Astrocyte (in vitro differentiated cells and primary cell): Measurements from ENCODE around the gene ZP3. TPM values are rescaled to one million over a fixed set of nuclear protein-coding genes. Genes with fewer than 3 reads are reported as not detected.
"Not testable (repeated sequence)": the region's sequence is repeated elsewhere in the genome, so short reads cannot be mapped to it uniquely, and the experiment has no call there.

Source experiments
- DNase-seq: peaks from one replicate; pipeline ENCODE4 v3.0.0-alpha.2; 2010; ENCODE audit warnings: low read depth
- FAIRE-seq: peaks from 2 replicates; lab custom pipeline; 2011; peaks lifted over from hg19 to GRCh38; lab: Jason Lieb, UNC
- H2AFZ ChIP-seq: 2 replicates; pipeline ENCODE4 v1.6.0; 2012; ENCODE audit warnings: low read depth, low read length, inconsistent platforms
- H3K27ac ChIP-seq: 2 replicates; pipeline ENCODE4 v1.5.1; 2011; ENCODE audit warnings: low read depth, low read length, inconsistent platforms
- H3K27me3 ChIP-seq: 2 replicates; pipeline ENCODE4 v1.6.0; 2011; ENCODE audit warnings: low read length, inconsistent platforms; ENCODE audit not compliant: insufficient read depth
- H3K36me3 ChIP-seq: 2 replicates; pipeline ENCODE4 v1.5.1; 2011; ENCODE audit warnings: low read length, inconsistent platforms; ENCODE audit not compliant: insufficient read depth
- H3K4me1 ChIP-seq: 2 replicates; pipeline ENCODE4 v1.5.1; 2011; ENCODE audit warnings: low read length, inconsistent platforms; ENCODE audit not compliant: insufficient read depth
- H3K4me2 ChIP-seq: 2 replicates; pipeline ENCODE4 v1.6.0; 2012; ENCODE audit warnings: low read length, inconsistent platforms
- H3K4me3 ChIP-seq: 2 replicates; pipeline ENCODE4 v1.5.1; 2011; ENCODE audit warnings: low read depth, mild to moderate bottlenecking, low read length, inconsistent platforms; ENCODE audit not compliant: insufficient read depth
- H3K79me2 ChIP-seq: 2 replicates; pipeline ENCODE4 v1.6.0; 2012; ENCODE audit warnings: mild to moderate bottlenecking, low read length, inconsistent platforms; ENCODE audit not compliant: insufficient read depth
- H3K9ac ChIP-seq: 2 replicates; pipeline ENCODE4 v1.6.0; 2012; ENCODE audit warnings: mild to moderate bottlenecking, low read length, inconsistent platforms
- H3K9me3 ChIP-seq: 2 replicates; pipeline ENCODE4 v1.5.1; 2012; ENCODE audit warnings: low read depth, mild to moderate bottlenecking, low read length, inconsistent platforms; ENCODE audit not compliant: insufficient read depth
- H4K20me1 ChIP-seq: 2 replicates; pipeline ENCODE4 v1.6.0; 2012; ENCODE audit warnings: low read length, inconsistent platforms; ENCODE audit not compliant: insufficient read depth
- H3K27ac Mint-ChIP-seq: one replicate; pipeline ENCODE4 v1.8.0; 2021; ENCODE audit warnings: mild to moderate bottlenecking, mixed read lengths; ENCODE audit not compliant: unreplicated experiment
- H3K27me3 Mint-ChIP-seq: one replicate; pipeline ENCODE4 v1.8.0; 2021; ENCODE audit warnings: low read depth, mixed read lengths; ENCODE audit not compliant: unreplicated experiment
- H3K36me3 Mint-ChIP-seq: one replicate; pipeline ENCODE4 v1.8.0; 2021; ENCODE audit warnings: low read depth, mixed read lengths; ENCODE audit not compliant: unreplicated experiment
- H3K4me1 Mint-ChIP-seq: one replicate; pipeline ENCODE4 v1.8.0; 2021; ENCODE audit warnings: low read depth, mixed read lengths; ENCODE audit not compliant: unreplicated experiment
- H3K4me3 Mint-ChIP-seq: one replicate; pipeline ENCODE4 v1.8.0; 2021; ENCODE audit warnings: mild to moderate bottlenecking, moderate library complexity, mixed read lengths; ENCODE audit not compliant: unreplicated experiment
- H3K9me3 Mint-ChIP-seq: one replicate; pipeline ENCODE4 v1.8.0; 2021; ENCODE audit warnings: mild to moderate bottlenecking, mixed read lengths; ENCODE audit not compliant: unreplicated experiment
- CTCF ChIP-seq: IDR thresholded peaks from 2 replicates; pipeline ENCODE4 v1.5.1; 2011; ENCODE audit warnings: low read depth, mild to moderate bottlenecking, inconsistent platforms, low read length, moderate library complexity; ENCODE audit not compliant: insufficient read depth
- EZH2 ChIP-seq: IDR thresholded peaks from 2 replicates; pipeline ENCODE4 v1.6.1; 2012; ENCODE audit warnings: mild to moderate bottlenecking, low read length, inconsistent platforms; ENCODE audit not compliant: insufficient read depth
- total RNA-seq: library from RNA; stranded (reverse); gene quantifications from 2 replicates; pipeline ENCODE4 v1.2.1, GENCODE V29; 2021

ZP3 gene
- total RNA-seq, 1 donor from 2014 or later, result 2.6 TPM

- no peak for FAIRE-seq
- H3K27ac Mint-ChIP-seq, result no peak overlapping the region
- peak overlapping the region; percentile 82 for H3K4me2 ChIP-seq
Observed at GRCh38 chr7:76396864-76397263, 27.9 kb upstream of the ZP3 start.

GRCh38 chr7:76397409-76398183 lies 27.2 kb upstream of the ZP3 start:
- no peaks in the 10 kb centered on the region for H4K20me1 ChIP-seq
- H3K79me2 ChIP-seq, result no peaks in the 10 kb centered on the region
- H3K9me3 ChIP-seq, result no peaks in the 10 kb centered on the region
- no peak overlapping the region for H3K27ac ChIP-seq
- peaks cover 2% of the 10 kb centered on the region for H3K4me1 Mint-ChIP-seq
- H2AFZ ChIP-seq, result peak overlapping the region; percentile 88
- peaks cover 7% of the 10 kb centered on the region for H3K4me1 ChIP-seq
- peak; percentile 25 for DNase-seq
- no peaks in the 10 kb centered on the region for H3K9me3 Mint-ChIP-seq
- no peaks in the 10 kb centered on the region for H3K27me3 ChIP-seq
- H3K9ac ChIP-seq, result peak overlapping the region; percentile 25
- H3K4me3 Mint-ChIP-seq, result no peak overlapping the region
- H3K27ac Mint-ChIP-seq, result no peak overlapping the region
- H3K27me3 Mint-ChIP-seq, result peaks cover 3% of the 10 kb centered on the region
- H3K4me3 ChIP-seq, result peak overlapping the region; percentile 52
- peaks cover 2% of the 10 kb centered on the region for H3K36me3 Mint-ChIP-seq
- TF ChIP-seq CTCF (no peak), EZH2 (no peak)
- peak overlapping the region; percentile 82 for H3K4me2 ChIP-seq
- no peaks in the 10 kb centered on the region for H3K36me3 ChIP-seq
- FAIRE-seq, result no peak

More at GRCh38 chr7:76396864-76397263, 27.9 kb upstream of the ZP3 start:
- no peak for DNase-seq
- Mint-ChIP-seq H3K9me3 (no peaks in the 10 kb centered on the region), H3K4me1 (peaks cover 2% of the 10 kb centered on the region), H3K27me3 (peaks cover 3% of the 10 kb centered on the region), H3K36me3 (peaks cover 2% of the 10 kb centered on the region), H3K4me3 (no peak overlapping the region)
- TF ChIP-seq CTCF (no peak), EZH2 (no peak)
- Histone ChIP-seq H3K27ac (no peak overlapping the region), H2AFZ (no peak overlapping the region), H3K27me3 (no peaks in the 10 kb centered on the region), H3K4me1 (peaks cover 7% of the 10 kb centered on the region), H3K9me3 (no peaks in the 10 kb centered on the region), H3K4me3 (no peak overlapping the region), H3K9ac (no peak overlapping the region), H4K20me1 (no peaks in the 10 kb centered on the region), H3K79me2 (no peaks in the 10 kb centered on the region), H3K36me3 (no peaks in the 10 kb centered on the region)

- TF ChIP-seq EZH2 (no peak), CTCF (no peak)
- Histone ChIP-seq H3K79me2 (no peaks in the 10 kb centered on the region), H3K4me3 (no peak overlapping the region), H4K20me1 (no peaks in the 10 kb centered on the region), H3K27ac (no peak overlapping the region), H3K27me3 (no peaks in the 10 kb centered on the region), H3K36me3 (no peaks in the 10 kb centered on the region), H2AFZ (no peak overlapping the region), H3K4me2 (no peak overlapping the region), H3K9me3 (no peaks in the 10 kb centered on the region), H3K4me1 (no peaks in the 10 kb centered on the region), H3K9ac (no peak overlapping the region)
- Mint-ChIP-seq H3K4me1 (no peaks in the 10 kb centered on the region), H3K36me3 (peaks cover 3% of the 10 kb centered on the region), H3K4me3 (no peak overlapping the region), H3K27ac (no peak overlapping the region), H3K9me3 (no peaks in the 10 kb centered on the region), H3K27me3 (peaks cover 3% of the 10 kb centered on the region)
- FAIRE-seq (no peak), DNase-seq (no peak)
Observed at GRCh38 chr7:76400248-76400647, 24.5 kb upstream of the ZP3 start.

GRCh38 chr7:76403097-76403496 lies 21.7 kb upstream of the ZP3 start:
- not testable (repeated sequence) for H3K4me1 Mint-ChIP-seq, H3K36me3 ChIP-seq, H3K27me3 ChIP-seq, FAIRE-seq, H3K9me3 Mint-ChIP-seq, H3K27ac ChIP-seq, H3K27ac Mint-ChIP-seq, DNase-seq, H3K79me2 ChIP-seq, H3K4me3 Mint-ChIP-seq, H3K4me3 ChIP-seq, H3K4me1 ChIP-seq, H4K20me1 ChIP-seq, H3K9me3 ChIP-seq, H3K4me2 ChIP-seq, H3K27me3 Mint-ChIP-seq, H2AFZ ChIP-seq, H3K9ac ChIP-seq, H3K36me3 Mint-ChIP-seq
